ENCODE results near the gene XPO6.

Gene XPO6

GRCh38 chr16:28053461-28053860 lies 158.3 kb downstream of the XPO6 start:
- no peak for TF ChIP-seq CTCF (conservative IDR thresholded peaks at IDR 0.05; ENCODE audit: low read depth, low read length)
- no peak overlapping the region for H3K4me3 ChIP-seq (ENCODE audit: low read length)
- DNase-seq (ENCODE audit: low read depth), result no peak

- no peak overlapping the region for H3K4me3 ChIP-seq (ENCODE audit: low read length)
- DNase-seq (ENCODE audit: low read depth), result no peak
- TF ChIP-seq CTCF (conservative IDR thresholded peaks at IDR 0.05; ENCODE audit: low read depth, low read length), result no peak
Observed at GRCh38 chr16:28052274-28053128, 159.3 kb downstream of the XPO6 start.

- DNase-seq (ENCODE audit: low read depth), result no peak
- H3K4me3 ChIP-seq (ENCODE audit: low read length), result no peak overlapping the region
- TF ChIP-seq CTCF (conservative IDR thresholded peaks at IDR 0.05; ENCODE audit: low read depth, low read length), result no peak
Observed at GRCh38 chr16:28051486-28051885, 160.3 kb downstream of the XPO6 start.
